ENCODE data around the gene KAT6B.
"Not testable (repeated sequence)": the region's sequence is repeated elsewhere in the genome, so short reads cannot be mapped to it uniquely, and the experiment has no call there.

The KAT6B gene

DNA sequence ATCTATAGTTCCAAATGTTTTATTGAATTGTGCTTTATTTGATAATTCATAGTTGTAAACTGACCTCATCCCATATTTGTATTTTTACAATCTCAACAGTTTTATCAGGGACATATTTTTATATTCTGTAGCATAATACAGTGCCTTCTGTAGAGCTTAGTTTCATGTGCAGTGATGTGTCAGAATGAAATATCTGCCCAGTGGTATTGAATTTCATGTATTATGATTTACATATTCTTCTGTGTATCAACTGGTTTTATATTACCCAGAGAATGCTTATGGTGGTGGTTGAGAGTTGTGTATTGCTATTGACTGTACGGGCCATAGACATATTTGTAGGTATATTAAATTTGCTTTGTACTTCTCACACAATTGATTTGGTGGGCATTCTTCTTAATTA lies 89.9 kb downstream of the KAT6B start:
- in situ Hi-C loops (cut with MboI; ENCODE audit: low sequenced_read_pairs), result no loop called here

DNA sequence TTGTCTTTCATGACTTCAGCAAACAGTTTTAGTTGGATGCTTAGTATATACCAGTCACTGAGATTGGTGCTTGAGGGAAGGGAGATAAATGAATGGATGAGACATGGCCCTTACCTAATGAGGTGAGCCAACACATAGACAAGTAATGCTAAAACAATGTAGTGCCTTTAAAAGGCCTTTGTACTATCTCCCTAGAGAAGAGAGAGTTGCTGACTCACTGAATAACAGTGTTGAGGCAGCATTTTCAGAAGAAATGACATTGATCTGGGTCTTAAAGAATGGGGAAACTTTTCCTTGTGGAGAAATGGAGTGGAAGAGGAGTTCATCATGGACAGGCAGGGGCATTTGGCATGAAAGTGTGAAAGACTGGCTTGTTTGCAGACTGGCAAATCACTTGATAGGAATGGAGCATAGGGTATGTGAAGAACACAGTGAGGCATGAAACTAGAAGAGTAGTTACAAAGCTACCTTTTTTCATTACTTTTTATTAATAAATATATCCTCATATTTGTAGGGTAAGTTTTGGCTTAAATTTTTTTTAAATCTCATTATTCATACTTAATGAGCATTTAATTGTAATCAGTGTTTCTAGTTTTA lies 91.2 kb downstream of the KAT6B start:
- in situ Hi-C loops (cut with MboI; ENCODE audit: low sequenced_read_pairs), result no loop called here

DNA sequence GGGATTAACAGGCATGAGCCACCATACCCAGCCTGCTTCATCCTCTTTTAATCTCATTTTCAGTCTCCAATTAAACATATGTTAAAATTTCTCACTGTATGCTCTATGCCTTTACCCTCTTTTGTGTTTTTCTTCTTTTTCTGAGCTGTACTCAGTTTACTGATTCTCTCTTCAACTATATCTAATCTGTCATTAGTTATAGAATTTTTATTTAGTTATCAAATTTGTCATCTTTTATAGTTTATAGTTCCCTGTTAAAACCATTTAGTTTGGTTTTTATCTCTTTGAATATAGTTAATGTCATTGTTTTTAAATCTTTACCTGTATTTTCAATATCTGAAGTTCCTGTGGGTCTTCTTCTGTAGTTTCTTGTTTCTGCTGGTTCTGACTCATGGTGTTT lies 93.3 kb downstream of the KAT6B start:
- in situ Hi-C loops (cut with MboI; ENCODE audit: low sequenced_read_pairs), result no loop called here

DNA sequence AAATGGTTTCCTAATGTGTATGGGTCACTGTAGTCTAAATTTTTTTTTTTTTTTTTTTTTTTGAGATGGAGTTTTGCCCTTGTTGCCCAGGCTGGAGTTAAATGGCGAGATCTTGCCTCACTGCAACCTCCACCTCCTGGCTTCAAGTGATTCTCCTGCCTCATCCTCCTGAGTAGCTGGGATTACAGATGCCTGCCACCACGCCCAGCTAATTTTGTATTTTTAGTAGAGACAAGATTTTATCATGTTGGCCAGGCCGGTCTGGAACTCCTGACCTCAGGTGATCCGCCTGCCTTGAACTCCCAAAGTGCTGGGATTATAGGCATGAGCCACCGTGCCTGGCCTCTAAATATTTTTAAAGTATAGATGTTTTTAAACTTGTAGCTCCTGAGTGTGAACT lies 94.7 kb downstream of the KAT6B start:
- in situ Hi-C loops (cut with MboI; ENCODE audit: low sequenced_read_pairs), result not testable (repeated sequence)

DNA sequence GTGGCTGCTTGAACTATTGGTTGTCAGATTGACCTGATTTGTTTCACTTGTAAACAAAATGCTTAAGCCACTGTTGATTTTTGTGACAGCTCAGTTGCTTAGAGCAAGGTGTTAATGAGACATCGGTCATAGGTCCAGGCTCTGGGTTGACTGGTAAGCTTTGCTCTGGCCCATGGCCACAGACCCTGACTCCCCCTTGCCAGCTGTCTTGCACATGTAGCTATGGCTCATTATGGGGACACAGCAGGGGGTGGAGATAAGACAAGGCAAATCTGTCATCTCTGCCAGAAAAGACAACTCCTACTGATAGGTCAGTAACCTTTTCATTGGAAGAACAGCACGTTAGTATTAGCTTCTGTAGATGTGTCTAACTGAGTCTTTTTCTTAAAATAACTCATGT lies 95.3 kb downstream of the KAT6B start:
- in situ Hi-C loops (cut with MboI; ENCODE audit: low sequenced_read_pairs), result no loop called here

DNA sequence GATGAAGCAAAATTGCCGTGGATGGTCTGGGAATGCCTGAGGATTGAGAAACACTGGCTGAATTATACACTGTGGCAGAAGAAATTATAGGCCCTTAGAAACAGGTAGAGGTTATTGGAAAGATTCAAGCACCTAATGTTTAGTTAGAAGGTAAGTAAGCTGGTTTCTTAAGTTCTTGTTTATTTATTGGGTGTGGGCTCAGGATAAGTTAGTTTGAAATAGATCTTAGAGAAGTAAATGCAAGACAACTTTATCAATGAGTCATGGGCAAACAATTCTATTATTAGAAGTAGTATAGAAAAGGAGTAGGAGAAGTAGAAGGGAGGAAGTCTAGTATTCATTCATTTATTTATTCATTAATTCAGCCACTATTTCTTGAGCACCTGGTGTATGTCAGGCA lies 96.5 kb downstream of the KAT6B start:
- in situ Hi-C loops (cut with MboI; ENCODE audit: low sequenced_read_pairs), result no loop called here

DNA sequence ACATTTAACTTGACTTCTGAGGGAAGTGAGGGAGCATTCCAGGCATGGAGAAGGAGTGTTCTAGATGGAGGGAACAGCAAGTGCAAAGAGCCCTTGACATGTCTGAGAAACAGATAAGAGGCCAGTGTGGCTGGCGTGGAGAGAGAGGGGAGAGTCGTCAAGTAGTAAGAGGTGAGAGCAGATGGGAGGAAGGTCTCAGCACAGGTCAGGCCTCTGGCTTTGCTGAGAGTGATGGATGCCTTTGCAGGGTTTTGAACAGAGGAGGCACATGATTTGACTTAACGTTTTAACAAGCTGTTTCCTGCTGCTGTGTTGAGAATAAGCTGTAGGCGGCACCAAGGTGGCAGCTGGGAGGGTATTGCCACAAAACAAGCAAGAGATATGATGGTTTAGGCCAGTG lies 97.2 kb downstream of the KAT6B start:
- in situ Hi-C loops (cut with MboI; ENCODE audit: low sequenced_read_pairs), result no loop called here

DNA sequence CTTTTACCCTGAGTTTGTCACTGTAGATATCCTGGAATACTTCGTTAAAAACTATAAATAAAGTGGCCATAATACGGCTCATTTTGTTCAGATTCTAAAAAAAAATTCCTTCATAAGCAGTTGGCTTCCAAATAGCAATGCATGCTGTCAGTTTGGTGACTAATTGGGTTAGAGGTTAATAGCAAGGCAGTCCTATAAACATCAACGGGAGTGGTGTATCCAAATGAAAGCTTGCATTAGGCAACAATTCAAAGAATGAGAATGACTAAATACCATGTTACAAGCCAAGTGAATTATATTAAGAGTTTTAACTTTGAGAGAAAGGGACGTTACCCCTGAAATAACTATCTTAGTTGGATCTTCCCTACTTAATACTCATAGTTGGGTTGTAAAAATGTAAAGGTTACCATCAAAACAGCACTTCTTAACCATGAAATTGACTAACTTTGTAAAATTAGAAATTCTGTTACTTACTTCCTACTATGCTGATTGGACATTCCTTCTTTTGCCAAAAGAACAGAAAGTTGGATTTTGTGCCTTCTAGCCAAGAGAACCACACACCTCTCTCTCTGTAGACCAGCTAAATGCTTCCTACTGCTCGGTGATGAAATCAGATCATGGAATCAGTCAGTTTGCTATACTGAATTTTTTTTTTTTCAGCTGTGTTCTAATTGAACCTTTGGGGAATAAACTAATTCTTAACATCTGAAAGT lies 98.0 kb downstream of the KAT6B start:
- in situ Hi-C loops (cut with MboI; ENCODE audit: low sequenced_read_pairs), result no loop called here

DNA sequence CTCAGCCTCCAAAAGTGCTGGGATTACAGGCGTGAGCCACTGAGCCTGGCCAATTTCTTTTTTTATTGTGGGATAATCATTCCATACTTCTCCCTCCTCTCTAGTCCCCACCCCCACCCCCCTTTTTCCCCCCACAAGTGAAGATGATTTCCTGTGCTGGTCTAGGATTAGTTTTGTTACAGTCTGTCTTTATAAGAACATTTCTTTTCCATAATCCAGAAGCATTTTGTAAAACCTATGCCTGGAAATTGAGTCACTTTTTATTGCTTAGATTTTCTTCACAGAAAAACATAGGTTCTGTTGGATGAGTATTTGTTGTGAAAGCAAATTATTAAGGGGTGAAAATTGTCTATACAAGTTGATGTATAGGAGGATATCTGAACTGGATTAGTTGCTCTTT lies 98.9 kb downstream of the KAT6B start:
- in situ Hi-C loops (cut with MboI; ENCODE audit: low sequenced_read_pairs), result no loop called here

DNA sequence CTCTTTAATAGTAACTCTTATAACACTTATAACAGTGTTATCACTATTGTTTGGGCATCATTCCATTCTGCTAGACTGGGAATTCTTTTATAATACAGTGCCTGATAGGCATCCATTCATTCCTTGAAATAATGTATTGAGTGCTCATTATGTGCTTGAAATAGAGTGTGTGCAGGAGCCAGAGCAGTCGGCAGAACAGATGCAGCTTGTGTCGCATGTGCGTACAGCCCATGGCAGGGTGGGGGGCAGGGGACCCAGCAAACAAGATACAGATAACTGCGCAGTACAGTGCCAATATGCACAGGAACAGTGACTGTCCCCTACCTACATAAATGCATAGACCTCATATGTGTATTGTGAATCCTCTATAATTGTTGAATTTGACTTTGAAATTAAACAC lies 99.3 kb downstream of the KAT6B start:
- in situ Hi-C loops (cut with MboI; ENCODE audit: low sequenced_read_pairs), result no loop called here

DNA sequence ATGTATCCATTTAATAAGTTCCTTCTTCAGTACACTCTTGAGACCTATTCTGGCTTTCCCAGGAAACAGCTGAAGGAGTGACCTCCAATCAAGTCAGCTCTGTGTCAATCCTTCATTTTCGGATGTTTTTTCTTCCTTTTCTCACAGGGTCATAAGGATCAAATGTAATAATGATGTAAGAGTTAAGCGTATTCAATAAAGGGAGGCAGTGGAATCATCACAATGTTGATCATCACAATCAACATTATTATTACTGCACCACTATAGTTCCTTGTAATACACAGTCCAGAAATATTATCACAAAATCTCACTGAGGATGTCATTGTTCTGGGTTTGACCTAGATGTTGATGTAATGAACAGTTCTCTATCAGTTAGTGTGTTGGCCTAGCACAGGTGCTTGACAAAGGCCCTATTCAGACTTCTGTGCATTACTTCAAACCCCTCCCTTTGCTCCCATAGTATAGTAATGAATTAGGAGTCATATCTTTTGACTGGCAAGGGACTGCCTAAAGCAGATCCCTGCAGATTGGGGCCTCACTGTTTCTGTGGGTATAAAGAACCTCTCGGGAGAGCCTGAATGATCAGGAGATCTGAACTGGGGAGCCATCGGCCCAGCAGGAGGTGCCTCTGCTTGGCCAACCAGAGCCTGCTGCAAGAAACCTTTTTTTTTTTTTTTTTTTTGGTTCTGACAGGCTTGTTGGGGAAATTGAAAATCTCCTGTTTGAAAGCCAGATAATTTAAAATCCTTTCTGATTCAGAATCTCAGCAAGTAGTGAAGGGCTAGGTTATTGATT lies 100.6 kb downstream of the KAT6B start:
- in situ Hi-C loops (cut with MboI; ENCODE audit: low sequenced_read_pairs), result no loop called here

DNA sequence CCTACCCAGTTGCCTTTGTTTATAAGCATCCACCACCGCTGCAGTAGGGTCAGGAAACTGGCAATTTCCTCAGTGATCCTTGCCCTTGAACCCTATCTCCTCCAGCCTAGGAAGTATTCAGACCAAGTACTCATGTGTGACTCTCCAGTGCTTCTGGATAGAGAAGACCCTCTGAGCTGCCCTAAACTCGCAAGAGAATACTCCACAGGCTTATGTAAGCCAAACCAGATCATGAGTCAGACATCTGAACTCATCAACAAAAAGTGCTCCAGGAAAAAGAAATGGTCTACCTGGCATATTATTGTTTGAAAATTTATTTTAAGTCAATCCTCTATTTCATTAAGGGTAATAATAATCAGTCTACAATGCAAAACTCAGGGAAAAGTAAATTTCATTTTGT lies 101.3 kb downstream of the KAT6B start:
- in situ Hi-C loops (cut with MboI; ENCODE audit: low sequenced_read_pairs), result no loop called here

DNA sequence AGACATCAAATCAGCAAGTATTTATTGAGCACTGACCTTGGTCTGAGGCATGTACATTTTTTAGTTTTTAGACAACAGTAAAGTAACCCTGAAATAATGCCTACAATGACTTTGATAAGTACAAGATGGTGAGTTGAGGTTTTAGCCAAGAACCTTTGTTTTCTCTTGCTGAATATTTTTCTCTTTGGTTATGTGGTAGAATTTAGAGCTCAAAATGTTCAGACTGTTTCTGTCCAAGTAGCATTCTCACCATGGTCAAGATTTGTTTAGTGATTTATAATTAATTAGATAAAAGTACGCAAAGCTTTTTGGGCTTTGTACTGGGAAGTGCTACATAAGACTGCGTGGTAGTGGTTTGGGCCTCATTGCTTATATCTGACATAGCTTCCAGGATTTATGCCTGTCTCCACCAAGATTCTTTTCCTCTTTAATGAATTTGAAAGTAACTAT lies 102.4 kb downstream of the KAT6B start:
- in situ Hi-C loops (cut with MboI; ENCODE audit: low sequenced_read_pairs), result no loop called here

DNA sequence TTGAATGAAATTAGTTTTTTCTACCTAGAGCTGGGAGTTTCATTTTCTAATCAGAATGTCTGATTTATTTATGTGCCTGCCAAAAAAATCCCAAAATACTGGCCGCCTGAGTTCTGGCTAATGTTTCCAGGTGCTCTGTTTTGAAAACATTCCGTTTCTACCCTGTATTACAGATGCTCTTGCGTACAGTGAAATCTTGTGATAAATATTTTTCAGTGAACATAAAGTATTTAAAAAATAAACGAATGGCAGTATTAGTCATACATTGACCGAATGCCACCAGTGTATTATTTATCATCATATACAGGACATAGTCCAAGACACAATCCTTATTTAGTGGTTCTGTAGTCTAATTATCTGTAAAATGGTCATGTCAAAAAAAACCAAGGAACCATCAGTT lies 102.8 kb downstream of the KAT6B start:
- in situ Hi-C loops (cut with MboI; ENCODE audit: low sequenced_read_pairs), result no loop called here

DNA sequence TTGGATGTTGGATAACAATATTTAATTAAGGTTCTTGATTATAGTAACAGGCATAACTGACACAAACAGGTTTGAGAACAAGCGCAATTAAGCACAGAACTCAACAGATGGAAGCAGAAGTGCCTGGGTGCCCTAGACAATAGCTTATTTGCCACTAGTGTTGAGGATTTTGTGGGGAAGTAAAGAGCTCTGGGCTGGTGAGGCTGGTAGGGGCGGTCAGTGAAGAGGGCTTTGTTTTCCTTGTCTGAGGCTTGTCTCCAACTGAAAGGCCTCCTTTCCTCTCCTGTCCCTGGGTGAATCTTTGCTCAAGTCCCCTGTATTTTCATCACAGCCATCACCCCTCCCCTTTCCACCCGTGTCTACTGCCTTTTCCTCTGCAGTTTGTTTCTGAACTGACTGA lies 104.6 kb downstream of the KAT6B start:
- in situ Hi-C loops (cut with MboI; ENCODE audit: low sequenced_read_pairs), result no loop called here

DNA sequence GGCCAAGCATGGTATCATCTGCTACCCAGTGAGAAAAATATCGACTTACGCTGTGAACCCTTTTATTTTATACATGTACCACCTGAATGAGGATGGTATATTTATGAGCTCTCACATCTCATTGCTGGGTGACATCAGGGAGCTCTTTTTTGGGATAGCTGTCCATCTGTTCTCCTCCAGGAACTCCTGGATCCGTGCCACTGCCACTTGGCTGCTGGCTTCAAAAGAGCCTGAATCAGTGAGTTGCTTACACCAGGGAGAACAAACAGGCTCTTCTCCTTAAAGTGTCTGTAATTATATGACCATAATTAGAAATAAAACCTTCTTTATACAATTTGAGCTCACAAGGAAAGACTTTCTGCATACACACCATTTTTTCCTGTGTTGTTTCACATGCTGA lies 106.2 kb downstream of the KAT6B start:
- in situ Hi-C loops (cut with MboI; ENCODE audit: low sequenced_read_pairs), result no loop called here

DNA sequence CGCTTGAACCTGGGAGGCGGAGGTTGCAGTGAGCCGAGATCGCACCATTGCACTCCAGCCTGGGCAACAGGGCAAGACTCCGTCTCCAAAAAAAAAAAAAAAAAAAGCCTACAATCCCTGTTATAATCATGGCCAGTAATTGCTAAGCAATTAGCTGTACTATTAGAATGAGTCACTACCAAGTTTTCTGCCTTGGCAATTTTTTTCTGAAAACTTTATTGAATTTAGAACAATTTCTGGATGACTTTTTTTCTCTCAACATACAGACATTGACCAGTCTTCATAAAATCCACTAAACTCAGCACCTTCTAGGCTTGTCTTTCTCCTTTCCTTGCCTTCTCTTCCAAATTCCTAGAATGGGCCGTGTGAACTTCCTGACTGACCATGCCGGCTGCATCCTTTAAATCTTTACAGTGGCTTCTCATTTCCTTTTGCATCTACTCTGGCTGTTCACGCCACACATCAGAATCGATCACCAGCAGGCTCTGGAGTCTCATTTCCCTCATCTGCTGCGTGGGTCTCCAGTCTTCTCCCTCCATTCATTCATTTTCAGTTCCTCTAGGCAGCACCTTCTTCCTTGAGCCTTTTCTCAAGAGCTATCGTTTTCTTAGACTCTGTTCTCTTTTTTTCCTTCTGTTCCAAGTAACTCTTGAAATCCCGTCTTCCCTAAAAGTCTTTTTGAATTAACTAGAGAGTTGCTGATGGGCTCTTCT lies 107.9 kb downstream of the KAT6B start:
- in situ Hi-C loops (cut with MboI; ENCODE audit: low sequenced_read_pairs), result no loop called here

DNA sequence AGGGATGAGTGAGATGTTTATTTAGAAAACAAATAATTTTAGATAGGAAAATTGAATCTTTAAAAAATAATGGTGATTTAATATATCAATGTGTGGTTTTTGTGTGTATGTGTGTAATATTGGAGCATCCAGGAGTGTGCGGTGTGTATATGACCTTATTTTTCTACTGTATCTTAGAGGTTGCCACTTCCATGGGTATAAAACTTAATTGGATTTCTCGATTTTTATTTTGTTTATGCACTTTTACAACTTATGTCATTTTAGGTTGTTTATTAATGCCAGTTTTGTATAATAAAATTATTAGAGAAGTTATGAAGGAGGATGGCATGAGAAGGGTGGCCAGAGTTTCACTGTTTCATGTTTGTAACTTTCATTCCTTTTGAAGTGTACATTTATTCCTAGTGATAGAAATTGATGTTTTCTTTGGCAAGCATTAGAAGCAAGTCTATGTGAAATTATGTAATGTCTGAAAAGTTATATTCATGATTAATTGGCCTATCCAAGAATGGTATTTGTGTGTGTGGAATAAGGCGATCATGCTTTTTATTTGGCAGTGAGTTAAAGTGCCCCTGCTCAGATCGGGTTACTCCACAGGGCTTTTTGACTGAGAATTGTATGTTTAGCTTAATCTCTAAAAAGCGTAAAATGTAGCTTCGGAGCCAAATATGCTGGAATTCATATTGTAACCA lies 110.3 kb downstream of the KAT6B start:
- in situ Hi-C loops (cut with MboI; ENCODE audit: low sequenced_read_pairs), result no loop called here

DNA sequence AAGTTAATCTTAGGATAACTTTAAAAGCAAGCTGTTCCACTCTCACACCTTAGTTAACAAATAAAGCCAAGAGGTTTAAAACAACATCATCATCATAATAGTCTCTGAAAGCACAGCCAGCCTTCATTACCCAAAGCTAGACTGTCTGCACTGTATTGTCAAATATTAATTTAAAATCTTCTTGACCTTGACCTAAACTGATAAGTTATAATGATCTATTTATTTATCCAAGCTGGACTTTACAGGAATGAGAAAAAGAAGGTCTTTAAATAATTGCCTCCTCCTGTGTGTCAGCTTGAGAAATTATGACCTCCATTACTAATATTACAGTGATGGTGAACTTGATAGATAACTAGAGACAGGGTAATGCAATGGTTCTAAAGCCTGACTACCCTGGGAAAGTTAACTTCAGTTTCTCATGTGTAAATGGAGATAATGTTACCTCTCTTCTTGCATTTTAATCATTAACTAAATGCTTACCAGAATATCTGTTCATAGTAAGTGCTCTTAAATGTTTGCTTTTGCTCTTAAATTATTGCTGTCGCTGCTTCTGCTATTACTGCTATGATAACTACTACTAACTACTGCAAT lies 111.0 kb downstream of the KAT6B start:
- in situ Hi-C loops (cut with MboI; ENCODE audit: low sequenced_read_pairs), result no loop called here

DNA sequence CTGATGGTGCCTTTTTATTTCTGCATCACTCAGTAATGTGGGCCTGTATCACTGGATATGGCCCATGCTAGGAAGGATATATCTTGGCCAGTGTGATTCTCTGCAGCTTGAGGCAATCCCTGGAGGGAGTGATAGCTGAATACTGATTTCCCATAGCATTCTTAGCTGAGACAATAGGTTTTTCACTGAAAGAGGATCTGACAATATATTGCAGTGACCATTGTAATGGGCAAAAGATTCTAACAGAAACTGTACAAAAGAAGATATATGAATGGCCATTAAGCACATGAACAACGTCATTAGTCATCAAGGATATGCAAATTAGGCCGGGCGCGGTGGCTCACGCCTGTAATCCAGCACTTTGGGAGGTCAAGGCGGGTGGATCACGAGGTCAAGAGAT lies 117.8 kb downstream of the KAT6B start:
- in situ Hi-C loops (cut with MboI; ENCODE audit: low sequenced_read_pairs), result no loop called here
